Measurements from ENCODE around the gene MACROH2A1. TPM values are rescaled to one million over a fixed set of nuclear protein-coding genes. Genes with fewer than 3 reads are reported as not detected.
A peak's percentile ranks its signal among the peaks of the same experiment; 100 is the strongest.

Gene MACROH2A1
- total RNA-seq, 1 donor from 2014 or later = 254 TPM

- peak; percentile 57 for DNase-seq (ENCODE audit: extremely low spot score, unreplicated experiment)
- Mint-ChIP-seq H3K4me3 (no peak overlapping the region), H3K9me3 (no peaks in the 10 kb centered on the region), H3K27ac (no peak overlapping the region), H3K36me3 (peaks cover 4% of the 10 kb centered on the region), H3K27me3 (peaks cover 8% of the 10 kb centered on the region), H3K4me1 (ENCODE audit: unreplicated experiment) (peaks cover 46% of the 10 kb centered on the region)
- TF ChIP-seq, protein P1, sequence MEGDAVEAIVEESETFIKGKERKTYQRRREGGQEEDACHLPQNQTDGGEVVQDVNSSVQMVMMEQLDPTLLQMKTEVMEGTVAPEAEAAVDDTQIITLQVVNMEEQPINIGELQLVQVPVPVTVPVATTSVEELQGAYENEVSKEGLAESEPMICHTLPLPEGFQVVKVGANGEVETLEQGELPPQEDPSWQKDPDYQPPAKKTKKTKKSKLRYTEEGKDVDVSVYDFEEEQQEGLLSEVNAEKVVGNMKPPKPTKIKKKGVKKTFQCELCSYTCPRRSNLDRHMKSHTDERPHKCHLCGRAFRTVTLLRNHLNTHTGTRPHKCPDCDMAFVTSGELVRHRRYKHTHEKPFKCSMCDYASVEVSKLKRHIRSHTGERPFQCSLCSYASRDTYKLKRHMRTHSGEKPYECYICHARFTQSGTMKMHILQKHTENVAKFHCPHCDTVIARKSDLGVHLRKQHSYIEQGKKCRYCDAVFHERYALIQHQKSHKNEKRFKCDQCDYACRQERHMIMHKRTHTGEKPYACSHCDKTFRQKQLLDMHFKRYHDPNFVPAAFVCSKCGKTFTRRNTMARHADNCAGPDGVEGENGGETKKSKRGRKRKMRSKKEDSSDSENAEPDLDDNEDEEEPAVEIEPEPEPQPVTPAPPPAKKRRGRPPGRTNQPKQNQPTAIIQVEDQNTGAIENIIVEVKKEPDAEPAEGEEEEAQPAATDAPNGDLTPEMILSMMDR (conservative IDR thresholded peaks at IDR 0.05) = no peak
These were observed 38.9 kb upstream of the MACROH2A1 start for GRCh38 chr5:135437796-135438560.

- Mint-ChIP-seq H3K4me1 (ENCODE audit: unreplicated experiment) (peaks cover 44% of the 10 kb centered on the region), H3K27me3 (peaks cover 8% of the 10 kb centered on the region), H3K9me3 (no peaks in the 10 kb centered on the region), H3K36me3 (peaks cover 4% of the 10 kb centered on the region), H3K27ac (no peak overlapping the region), H3K4me3 (no peak overlapping the region)
- TF ChIP-seq, protein P1 (conservative IDR thresholded peaks at IDR 0.05) = no peak
- peak; percentile 45 for DNase-seq (ENCODE audit: extremely low spot score, unreplicated experiment)
These were observed 38.4 kb upstream of the MACROH2A1 start for GRCh38 chr5:135437422-135437795.

GRCh38 chr5:135436951-135437418 is 38.0 kb upstream of the MACROH2A1 start:
- H3K9me3 Mint-ChIP-seq = no peaks in the 10 kb centered on the region
- no peak overlapping the region for H3K4me3 Mint-ChIP-seq
- TF ChIP-seq, protein P1 (conservative IDR thresholded peaks at IDR 0.05) = no peak
- H3K27ac Mint-ChIP-seq = no peak overlapping the region
- peaks cover 44% of the 10 kb centered on the region for H3K4me1 Mint-ChIP-seq (ENCODE audit: unreplicated experiment)
- peak; percentile 66 for DNase-seq (ENCODE audit: extremely low spot score, unreplicated experiment)
- peaks cover 8% of the 10 kb centered on the region for H3K27me3 Mint-ChIP-seq
- H3K36me3 Mint-ChIP-seq = peaks cover 4% of the 10 kb centered on the region

GRCh38 chr5:135435467-135436330 is 36.7 kb upstream of the MACROH2A1 start:
- Mint-ChIP-seq H3K36me3 (no peaks in the 10 kb centered on the region), H3K4me3 (no peak overlapping the region), H3K9me3 (no peaks in the 10 kb centered on the region), H3K27me3 (peaks cover 4% of the 10 kb centered on the region), H3K4me1 (ENCODE audit: unreplicated experiment) (peaks cover 35% of the 10 kb centered on the region), H3K27ac (no peak overlapping the region)
- DNase-seq (ENCODE audit: extremely low spot score, unreplicated experiment) = no peak
- TF ChIP-seq, protein P1 (conservative IDR thresholded peaks at IDR 0.05) = no peak

DNA sequence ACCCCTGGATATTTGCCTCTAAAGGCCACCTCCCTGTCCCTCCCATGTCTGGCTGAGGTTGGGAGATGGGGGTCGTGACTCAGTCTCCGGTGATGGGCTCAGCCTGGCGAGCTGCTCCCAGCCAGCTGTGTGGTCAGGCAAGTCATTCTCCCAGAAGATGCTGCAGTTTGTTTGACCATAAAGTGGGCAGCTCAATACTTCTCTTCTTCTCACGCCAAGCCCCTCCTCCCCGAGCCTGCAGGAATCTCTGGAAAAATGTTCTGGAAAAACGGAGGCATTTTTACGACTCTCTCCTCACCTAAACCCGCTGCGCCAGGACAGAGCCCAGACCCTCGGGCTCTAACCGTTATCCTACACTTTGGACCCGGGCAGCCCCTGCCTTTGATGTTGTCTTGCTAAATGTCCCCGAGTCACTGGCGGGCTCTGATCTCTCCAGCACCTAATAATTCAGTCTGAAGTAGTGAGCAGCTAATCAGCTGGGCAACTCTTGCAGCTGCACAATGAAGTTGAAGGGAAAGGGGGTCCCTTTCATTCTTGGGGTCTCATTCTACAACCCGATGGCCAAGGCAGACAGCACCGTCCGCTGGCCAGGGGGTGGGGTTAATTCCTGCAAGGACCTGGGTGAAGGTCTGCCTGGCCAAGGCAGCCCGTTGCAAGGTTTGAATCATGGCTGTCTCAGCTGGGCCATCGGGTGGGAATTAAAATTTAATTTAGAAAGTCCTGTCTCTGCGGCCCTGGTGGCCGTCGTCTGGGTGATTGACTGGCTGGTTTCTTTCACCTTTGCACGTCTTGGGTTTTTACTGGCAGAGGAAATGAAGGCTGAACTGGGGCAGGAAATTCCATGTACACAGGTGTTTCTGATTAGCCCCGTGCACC is 35.8 kb upstream of the MACROH2A1 start:
- DNase-seq (ENCODE audit: extremely low spot score, unreplicated experiment) = no peak
- peak overlapping the region; percentile 34 for H3K4me3 Mint-ChIP-seq

More for the DNA sequence above, 35.8 kb upstream of the MACROH2A1 start:
- Mint-ChIP-seq H3K36me3 (no peaks in the 10 kb centered on the region), H3K27ac (no peak overlapping the region), H3K4me1 (ENCODE audit: unreplicated experiment) (peaks cover 40% of the 10 kb centered on the region), H3K9me3 (no peaks in the 10 kb centered on the region), H3K27me3 (peaks cover 4% of the 10 kb centered on the region)
- TF ChIP-seq, protein P1 (conservative IDR thresholded peaks at IDR 0.05) = no peak
